HepG2 (cell line): Measurements from ENCODE around the gene EMC9. TPM values are rescaled to one million over a fixed set of nuclear protein-coding genes. Genes with fewer than 3 reads are reported as not detected.

Experiments used
- ATAC-seq: fragments of 200-7000 bp; cut with Tn5 transposase; 3 replicates; pipeline ENCODE4 v1.9.1; 2020; ENCODE audit warnings: mild to moderate bottlenecking, moderate library complexity
- BruUV-seq: library from RNA; stranded (reverse); fragments of 400-500 nt; replicated peaks from 2 replicates; lab custom pipeline; 2021; lab: Mats Ljungman, UMichigan
- CTCF ChIA-PET: fragments of 300-600 bp; formaldehyde crosslinking; extraction: SDS; loops from one replicate; lab custom pipeline; 2021; ENCODE audit warnings: low total read pairs, inconsistent platforms, low intra/inter-chr PET ratio; lab: Yijun Ruan, JAX
- POLR2A ChIA-PET: fragments of 350-600 bp; sonication (Branson Sonifier 250); formaldehyde crosslinking; loops from one replicate; lab custom pipeline; 2020; ENCODE audit warnings: antibody characterized with exemption, inconsistent platforms; lab: Yijun Ruan, JAX
- DNase-seq: peaks from one replicate; pipeline ENCODE4 v3.0.0-alpha.2; 2015; ENCODE audit warnings: low spot score
- FAIRE-seq: peaks from 3 replicates; lab custom pipeline; 2011; peaks lifted over from hg19 to GRCh38; lab: Jason Lieb, UNC
- H2AFZ ChIP-seq: one replicate; pipeline ENCODE4 v1.6.1; 2011; ENCODE audit warnings: low read length, inconsistent platforms
- H3K27ac ChIP-seq: fragments of 300-600 bp; 3 replicates; pipeline ENCODE4 v1.8.0; 2011; ENCODE audit warnings: mixed run types, mild to moderate bottlenecking, mixed read lengths, low read length, inconsistent platforms; ENCODE audit not compliant: insufficient read depth; ENCODE audit errors: extremely low read length
- H3K27me3 ChIP-seq, 2 experiments: fragments of 200-600 bp in 1 of 2; 2 replicates in 1 of 2; 3 replicates in 1 of 2; pipeline versions ENCODE4 v1.6.0 to v1.8.0; 2011; ENCODE audit warnings: low read length in 2 of 2, mild to moderate bottlenecking in 2 of 2, moderate library complexity in 2 of 2, inconsistent platforms in 1 of 2; ENCODE audit not compliant: insufficient read depth in 2 of 2, control insufficient read depth in 1 of 2
- H3K36me3 ChIP-seq, 2 experiments: fragments of 200-600 bp in 1 of 2; replicated peaks in 1 of 2; 2 replicates in 1 of 2; 3 replicates in 1 of 2; pipeline versions ENCODE4 v1.5.1 to v1.8.0; 2011; ENCODE audit warnings: low read length in 2 of 2, inconsistent platforms in 1 of 2; ENCODE audit not compliant: insufficient read depth in 2 of 2, control insufficient read depth in 1 of 2
- H3K4me1 ChIP-seq: 2 replicates; pipeline ENCODE4 v1.5.1; 2012; ENCODE audit warnings: low read length, inconsistent platforms; ENCODE audit not compliant: insufficient read depth
- H3K4me2 ChIP-seq: 2 replicates; pipeline ENCODE4 v1.6.0; 2011; ENCODE audit warnings: low read depth, low read length, inconsistent platforms
- H3K4me3 ChIP-seq, 3 experiments: fragments of 200-600 bp in 1 of 3; sonication (generic), shearing (Covaris generic) in 1 of 3; replicated peaks in 1 of 3; 2 replicates each; pipeline ENCODE4 v1.5.1; 2011 to 2016; ENCODE audit warnings: low read length in 3 of 3, inconsistent platforms in 2 of 3, low read depth in 2 of 3, mild to moderate bottlenecking in 2 of 3, control low read depth in 1 of 3, mixed read lengths in 1 of 3; ENCODE audit not compliant: insufficient read depth in 1 of 3
- H3K79me2 ChIP-seq: one replicate; pipeline ENCODE4 v1.6.1; 2011; ENCODE audit warnings: low read length, inconsistent platforms; ENCODE audit not compliant: insufficient read depth
- H3K9ac ChIP-seq: 2 replicates; pipeline ENCODE4 v1.6.0; 2011; ENCODE audit warnings: mild to moderate bottlenecking, low read depth, low read length, inconsistent platforms; ENCODE audit not compliant: insufficient read depth
- H3K9me3 ChIP-seq: 2 replicates; pipeline ENCODE4 v1.5.1; 2012; ENCODE audit warnings: mild to moderate bottlenecking, low read length
- H4K20me1 ChIP-seq: 2 replicates; pipeline ENCODE4 v1.6.0; 2011; ENCODE audit warnings: inconsistent platforms, mild to moderate bottlenecking, low read length, moderate library complexity; ENCODE audit not compliant: insufficient read depth
- ARID2 ChIP-seq: sonication (generic); formaldehyde crosslinking; IDR thresholded peaks from 2 replicates; pipeline ENCODE4 v1.8.1; 2022; ENCODE audit warnings: mild to moderate bottlenecking, missing genetic modification reagents, borderline replicate concordance
- BORCS8-MEF2B ChIP-seq: sonication (generic); formaldehyde crosslinking; IDR thresholded peaks from 2 replicates; pipeline ENCODE4 v1.8.0; 2022; ENCODE audit warnings: mild to moderate bottlenecking, missing genetic modification reagents
- CEBPG ChIP-seq: IDR thresholded peaks from 2 replicates; pipeline ENCODE4 v1.6.1; 2016
- HOXA9 ChIP-seq: sonication (generic); formaldehyde crosslinking; IDR thresholded peaks from 2 replicates; pipeline ENCODE4 v1.8.1; 2022; ENCODE audit warnings: missing genetic modification reagents, mild to moderate bottlenecking, moderate library complexity, borderline replicate concordance
- MEF2D ChIP-seq: sonication (generic); formaldehyde crosslinking; IDR thresholded peaks from 2 replicates; pipeline ENCODE4 v1.5.1; 2020; ENCODE audit warnings: mild to moderate bottlenecking, missing genetic modification reagents
- PTBP1 ChIP-seq: fragments of 200-400 bp; formaldehyde crosslinking; IDR thresholded peaks from 2 replicates; pipeline ENCODE4 v1.6.1; 2018; ENCODE audit warnings: low read length, low read depth; ENCODE audit not compliant: poor library complexity, severe bottlenecking
- SMYD3 ChIP-seq: sonication (generic); formaldehyde crosslinking; IDR thresholded peaks from 2 replicates; pipeline ENCODE4 v1.8.1; 2023; ENCODE audit warnings: mild to moderate bottlenecking, missing genetic modification reagents
- TOPORS ChIP-seq: sonication (generic); formaldehyde crosslinking; IDR thresholded peaks from 2 replicates; pipeline ENCODE4 v1.8.0; 2023; ENCODE audit warnings: mild to moderate bottlenecking, missing genetic modification reagents
- WGBS: methylation state at CpG from one replicate; pipeline ENCODE4 v1.1.6; 2017; ENCODE audit warnings: low lambda C conversion rate; 5-methylcytosine and 5-hydroxymethylcytosine counted together
- in situ Hi-C: cut with HindIII; loops from 2 replicates; pipeline ENCODE4 v1.10.0; 2017; ENCODE audit warnings: low pct_unique_long_range_greater_than_20kb; ENCODE audit not compliant: extremely low pct_ligation_motif_present
- intact Hi-C: fragments of 100-400 bp; cut with micrococcal nuclease; formaldehyde crosslinking; loops from one replicate; pipeline ENCODE4 v1.10.0; 2022; ENCODE audit not compliant: unreplicated experiment
- polyA plus RNA-seq, 8 experiments: library from polyadenylated mRNA; depleted of rRNA in 3 of 8; stranded (reverse) in 7 of 8; unstranded in 1 of 8; fragments of >200 nt; fragmentation: Illumina TruSeq in 4 of 8; extraction: Trizol in 4 of 8; gene quantifications; 2 replicates each; pipeline versions ENCODE4 v1.2.1 to v1.2.3, GENCODE V29; 2011 to 2016; ENCODE audit warnings: low read depth in 4 of 8, missing spikeins in 1 of 8, mixed read lengths in 1 of 8; ENCODE audit not compliant: insufficient read depth in 1 of 8
- total RNA-seq, 5 experiments: library from RNA; depleted of rRNA; stranded (reverse); fragments of >200 nt; fragmentation: Illumina TruSeq; extraction: Trizol; gene quantifications; 2 replicates each; pipeline ENCODE4 v1.2.3, GENCODE V29; 2016; ENCODE audit warnings: low read depth in 1 of 5
- TF ChIP-seq, protein P1 (sequence below): sonication (generic); formaldehyde crosslinking; IDR thresholded peaks from 2 replicates; pipeline ENCODE4 v1.8.1; 2022; ENCODE audit warnings: mild to moderate bottlenecking, missing genetic modification reagents
- TF ChIP-seq, protein P2 (sequence below): sonication (generic); formaldehyde crosslinking; IDR thresholded peaks from 2 replicates; pipeline ENCODE4 v1.5.0; 2020; ENCODE audit warnings: mild to moderate bottlenecking, missing genetic modification reagents
- TF ChIP-seq, protein P3 (sequence below): sonication (generic); formaldehyde crosslinking; IDR thresholded peaks from 2 replicates; pipeline ENCODE4 v1.5.0; 2020; ENCODE audit warnings: missing genetic modification reagents, mild to moderate bottlenecking, borderline replicate concordance
- TF ChIP-seq, protein P4 (sequence below): sonication (generic); formaldehyde crosslinking; IDR thresholded peaks from 2 replicates; pipeline ENCODE4 v1.5.1; 2020; ENCODE audit warnings: missing genetic modification reagents, mild to moderate bottlenecking, borderline replicate concordance

Gene EMC9
- total and polyA plus RNA-seq, 2 of the 13 experiments (the other 11 are each of a cell fraction or from before 2014, with no cell fraction given): 60.5 to 78.7 TPM

DNA sequence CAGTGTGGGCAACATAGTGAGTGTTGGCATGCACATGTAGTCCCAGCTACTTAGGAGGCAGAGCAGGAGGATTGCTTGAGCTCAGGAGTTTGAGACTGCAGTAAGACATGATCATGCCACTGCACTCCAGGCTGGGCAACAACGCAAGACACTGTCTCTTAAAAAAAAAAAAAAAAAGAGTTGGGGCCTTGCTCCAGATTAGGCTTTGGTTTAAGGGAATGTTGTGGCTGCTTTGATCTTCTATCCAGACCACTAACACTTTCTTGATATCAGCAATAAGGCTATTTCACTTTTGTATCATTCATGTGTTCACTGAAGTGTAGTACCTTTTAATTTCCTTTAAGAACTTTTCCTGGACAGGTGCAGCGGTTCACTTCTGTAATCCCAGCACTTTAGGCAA, 13.7 kb downstream of the EMC9 start:
- H3K36me3 ChIP-seq: peaks cover 15 to 16% of the 10 kb centered on the region in 2 experiments
- WGBS: 95% methylated on average over 2 of the region's 2 CpGs
- H3K4me1 ChIP-seq: peaks cover 37% of the 10 kb centered on the region
- no peaks in the 10 kb centered on the region for H3K9me3 ChIP-seq
- ATAC-seq: no peak
- H2AFZ ChIP-seq: no peak overlapping the region
- no peaks in the 10 kb centered on the region for H3K27me3 ChIP-seq
- TF ChIP-seq, protein P1, sequence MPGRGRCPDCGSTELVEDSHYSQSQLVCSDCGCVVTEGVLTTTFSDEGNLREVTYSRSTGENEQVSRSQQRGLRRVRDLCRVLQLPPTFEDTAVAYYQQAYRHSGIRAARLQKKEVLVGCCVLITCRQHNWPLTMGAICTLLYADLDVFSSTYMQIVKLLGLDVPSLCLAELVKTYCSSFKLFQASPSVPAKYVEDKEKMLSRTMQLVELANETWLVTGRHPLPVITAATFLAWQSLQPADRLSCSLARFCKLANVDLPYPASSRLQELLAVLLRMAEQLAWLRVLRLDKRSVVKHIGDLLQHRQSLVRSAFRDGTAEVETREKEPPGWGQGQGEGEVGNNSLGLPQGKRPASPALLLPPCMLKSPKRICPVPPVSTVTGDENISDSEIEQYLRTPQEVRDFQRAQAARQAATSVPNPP: 0 out of 2 replicates have a peak, but pooled peaks have one; percentile 21
- TF ChIP-seq MEF2D (CRISPR knock-in tag) (0 out of 2 replicates have a peak, but pooled peaks have one; percentile 26), ARID2 (0 out of 2 replicates have a peak, but pooled peaks have one; percentile 23), TOPORS (CRISPR knock-in tag) (0 out of 2 replicates have a peak, but pooled peaks have one; percentile 9), HOXA9 (no peak), CEBPG (CRISPR knock-in tag) (no peak), PTBP1 (no peak), BORCS8-MEF2B (CRISPR knock-in tag) (0 out of 2 replicates have a peak, but pooled peaks have one; percentile 32), SMYD3 (0 out of 2 replicates have a peak, but pooled peaks have one; percentile 18)
- TF ChIP-seq, protein P2, sequence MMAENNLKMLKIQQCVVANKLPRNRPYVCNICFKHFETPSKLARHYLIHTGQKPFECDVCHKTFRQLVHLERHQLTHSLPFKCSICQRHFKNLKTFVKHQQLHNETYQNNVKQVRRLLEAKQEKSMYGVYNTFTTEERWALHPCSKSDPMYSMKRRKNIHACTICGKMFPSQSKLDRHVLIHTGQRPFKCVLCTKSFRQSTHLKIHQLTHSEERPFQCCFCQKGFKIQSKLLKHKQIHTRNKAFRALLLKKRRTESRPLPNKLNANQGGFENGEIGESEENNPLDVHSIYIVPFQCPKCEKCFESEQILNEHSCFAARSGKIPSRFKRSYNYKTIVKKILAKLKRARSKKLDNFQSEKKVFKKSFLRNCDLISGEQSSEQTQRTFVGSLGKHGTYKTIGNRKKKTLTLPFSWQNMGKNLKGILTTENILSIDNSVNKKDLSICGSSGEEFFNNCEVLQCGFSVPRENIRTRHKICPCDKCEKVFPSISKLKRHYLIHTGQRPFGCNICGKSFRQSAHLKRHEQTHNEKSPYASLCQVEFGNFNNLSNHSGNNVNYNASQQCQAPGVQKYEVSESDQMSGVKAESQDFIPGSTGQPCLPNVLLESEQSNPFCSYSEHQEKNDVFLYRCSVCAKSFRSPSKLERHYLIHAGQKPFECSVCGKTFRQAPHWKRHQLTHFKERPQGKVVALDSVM: peak; percentile 32; the same call in 1 of the 2 replicates
- TF ChIP-seq, protein P3, sequence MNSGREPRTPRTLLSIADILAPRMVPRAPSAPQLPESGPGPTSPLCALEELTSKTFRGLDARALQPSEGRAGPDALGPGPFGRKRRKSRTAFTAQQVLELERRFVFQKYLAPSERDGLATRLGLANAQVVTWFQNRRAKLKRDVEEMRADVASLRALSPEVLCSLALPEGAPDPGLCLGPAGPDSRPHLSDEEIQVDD (CRISPR knock-in tag): peak; percentile 9; the same call in 1 of the 2 replicates
- TF ChIP-seq, protein P4, sequence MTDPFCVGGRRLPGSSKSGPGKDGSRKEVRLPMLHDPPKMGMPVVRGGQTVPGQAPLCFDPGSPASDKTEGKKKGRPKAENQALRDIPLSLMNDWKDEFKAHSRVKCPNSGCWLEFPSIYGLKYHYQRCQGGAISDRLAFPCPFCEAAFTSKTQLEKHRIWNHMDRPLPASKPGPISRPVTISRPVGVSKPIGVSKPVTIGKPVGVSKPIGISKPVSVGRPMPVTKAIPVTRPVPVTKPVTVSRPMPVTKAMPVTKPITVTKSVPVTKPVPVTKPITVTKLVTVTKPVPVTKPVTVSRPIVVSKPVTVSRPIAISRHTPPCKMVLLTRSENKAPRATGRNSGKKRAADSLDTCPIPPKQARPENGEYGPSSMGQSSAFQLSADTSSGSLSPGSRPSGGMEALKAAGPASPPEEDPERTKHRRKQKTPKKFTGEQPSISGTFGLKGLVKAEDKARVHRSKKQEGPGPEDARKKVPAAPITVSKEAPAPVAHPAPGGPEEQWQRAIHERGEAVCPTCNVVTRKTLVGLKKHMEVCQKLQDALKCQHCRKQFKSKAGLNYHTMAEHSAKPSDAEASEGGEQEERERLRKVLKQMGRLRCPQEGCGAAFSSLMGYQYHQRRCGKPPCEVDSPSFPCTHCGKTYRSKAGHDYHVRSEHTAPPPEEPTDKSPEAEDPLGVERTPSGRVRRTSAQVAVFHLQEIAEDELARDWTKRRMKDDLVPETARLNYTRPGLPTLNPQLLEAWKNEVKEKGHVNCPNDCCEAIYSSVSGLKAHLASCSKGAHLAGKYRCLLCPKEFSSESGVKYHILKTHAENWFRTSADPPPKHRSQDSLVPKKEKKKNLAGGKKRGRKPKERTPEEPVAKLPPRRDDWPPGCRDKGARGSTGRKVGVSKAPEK (CRISPR knock-in tag): peak; percentile 68; the same call in 1 of the 2 replicates
- TF ChIP-seq, all 625 proteins: peak for 9
- H3K9ac ChIP-seq: no peak overlapping the region
- FAIRE-seq (no peak), DNase-seq (no peak)
- BruUV-seq: no TSS peak
- no peak overlapping the region for H3K4me3 ChIP-seq
- H4K20me1 ChIP-seq: no peaks in the 10 kb centered on the region
- in situ Hi-C loops: loop anchor here (25.0 kb wide), 1 partner anchor 815 kb away; the partner anchor contains the start of genes BCL2L2, PABPN1 and PPP1R3E
- no peaks in the 10 kb centered on the region for H3K79me2 ChIP-seq
- ChIA-PET POLR2A (interaction anchor here (2.4 to 22.7 kb wide), 5 partner anchors 6 to 34 kb away, joined by 14 to 977 read pairs (median 33); partner anchors contain the start of genes DCAF11, EMC9, FITM1 and IRF9), CTCF (no interaction called here)
- H3K27ac ChIP-seq: no peak overlapping the region
- H3K4me2 ChIP-seq: no peak overlapping the region
- intact Hi-C loops: no loop called here
